Heart left ventricle (tissue), 16 donors: ENCODE results near the gene LCP1. TPM values are rescaled to one million over a fixed set of nuclear protein-coding genes. Genes with fewer than 3 reads are reported as not detected.
"Not testable (repeated sequence)": the region's sequence is repeated elsewhere in the genome, so short reads cannot be mapped to it uniquely, and the experiment has no call there.

Source experiments
- ATAC-seq, 4 donors: fragments of 200-7000 bp; cut with Tn5 transposase; one replicate each; pipeline ENCODE4 v1.9.1; 2020 to 2022; ENCODE audit warnings: moderate library complexity in 4 of 4, mild to moderate bottlenecking in 3 of 4, moderate number of reproducible peaks in 1 of 4
- DNase-seq, 5 donors: peaks; one replicate each; pipeline ENCODE4 v3.0.0-alpha.2; 2020
- H3K27ac ChIP-seq, 12 donors: fragments of 200-600 bp; sonication (generic) in 4 of 12; one replicate each; pipeline versions ENCODE4 v1.5.0 to v1.8.0; 2016 to 2022; ENCODE audit warnings: mild to moderate bottlenecking in 2 of 12
- H3K27me3 ChIP-seq, 9 donors: fragments of 200-600 bp; sonication (generic) in 2 of 9; one replicate each; pipeline versions ENCODE4 v1.5.1 to v1.8.0; 2016 to 2022; ENCODE audit warnings: mild to moderate bottlenecking in 3 of 9
- H3K36me3 ChIP-seq, 9 donors: fragments of 200-600 bp; sonication (generic) in 2 of 9; one replicate each; pipeline versions ENCODE4 v1.5.0 to v1.8.0; 2018 to 2022; ENCODE audit warnings: mild to moderate bottlenecking in 2 of 9
- H3K4me1 ChIP-seq, 12 donors: fragments of 200-600 bp; sonication (generic) in 4 of 12; one replicate each; pipeline versions ENCODE4 v1.5.0 to v1.8.0; 2016 to 2022; ENCODE audit warnings: mild to moderate bottlenecking in 3 of 12
- H3K4me3 ChIP-seq, 12 donors: fragments of 200-600 bp; sonication (generic) in 4 of 12; one replicate each; pipeline versions ENCODE4 v1.5.0 to v1.8.0; 2017 to 2022; ENCODE audit warnings: mild to moderate bottlenecking in 9 of 12, moderate library complexity in 4 of 12
- H3K9me3 ChIP-seq, 12 donors: fragments of 200-600 bp; sonication (generic) in 4 of 12; one replicate each; pipeline versions ENCODE4 v1.5.0 to v1.8.0; 2016 to 2022; ENCODE audit warnings: mild to moderate bottlenecking in 1 of 12
- POLR2A ChIP-seq, 2 donors: fragments of 450-650 bp; IDR thresholded peaks; one replicate each; pipeline ENCODE4 v1.6.1; 2017; ENCODE audit warnings: antibody characterized with exemption in 2 of 2, mild to moderate bottlenecking in 2 of 2, moderate library complexity in 2 of 2
- WGBS, 4 donors: extraction: QIAGEN DNeasy Blood & Tissue Kit in 2 of 4; methylation state at CpG; one replicate each; pipeline versions ENCODE4 v1.1.5 to v1.1.7; 2013 to 2018; 5-methylcytosine and 5-hydroxymethylcytosine counted together
- intact Hi-C, 10 donors: fragments of 100-400 bp; cut with DNase I; formaldehyde crosslinking; loops; one replicate each; pipeline versions ENCODE4 v1.11.1 to v1.14.2; 2022
- long read RNA-seq, 3 donors: library from polyadenylated mRNA; unstranded; transcript quantifications; one replicate each; pipeline ENCODE4 v2.0.0, GENCODE V29; 2020 to 2021
- polyA plus RNA-seq, 2 donors: library from polyadenylated mRNA; stranded (reverse); fragments of 200-250 nt; gene quantifications; one replicate each; pipeline ENCODE4 v1.2.3, GENCODE V29; 2013
- total RNA-seq, 9 donors: library from RNA; depleted of rRNA in 2 of 9; stranded (reverse); fragments of >200 nt in 2 of 9; fragmentation: NEBNext Ultra II Directional in 3 of 9; extraction: Animal tissue kit (Norgen Biotek cat#: 25700) in 3 of 9; gene quantifications; one replicate each; pipeline versions ENCODE4 v1.1.0 to v1.2.4, GENCODE V29; 2016 to 2023
- TF ChIP-seq, protein P1 (sequence below), 12 donors: fragments of 200-600 bp; sonication (generic) in 4 of 12; IDR thresholded peaks; one replicate each; pipeline versions ENCODE4 v1.5.0 to v1.8.0; 2018 to 2022; ENCODE audit warnings: antibody characterized with exemption in 12 of 12, mild to moderate bottlenecking in 5 of 12
- donor health status: ischemic (EF 13 %, LVEDD 7.1; RV severe dilation, severe dysfunction).
- donor health status: healthy with polysubstance abuse.
- donor health status: DM: no; HTN: yes; CAD: no.
- donor health status: DM: no; HTN: no; CAD: no.
- donor health status: ischemic (EF 25% LVEDD 6.9; RV normal size, moderate dysfunction).
- donor health status: ischemic (EF 25% LVEDD 5.7; RV mildly dilated, moderate dysfunction).
- donor health status: healthy.
- donor health status: DM: yes; HTN: yes; CAD: no.
- donor health status: ischemic (EF 35%, LVEDD 5.7; RV mildly dilated, moderate dysfunction).
- donor health status: nonischemic (EF 11% LVEDD 7.7; RV severe dilation, severe dysfunction).
- donor health status: DM: yes; HTN: yes; CAD: no.
- donor health status: PGD.
- donor health status: ischemic (EF 29% LVEDD 5.4; RV normal size, mild dysfunction).
- donor health status: nonischemic (EF 23%, LVEDD 6.1; RV moderate dilation, normal function).

Gene LCP1, protein sequence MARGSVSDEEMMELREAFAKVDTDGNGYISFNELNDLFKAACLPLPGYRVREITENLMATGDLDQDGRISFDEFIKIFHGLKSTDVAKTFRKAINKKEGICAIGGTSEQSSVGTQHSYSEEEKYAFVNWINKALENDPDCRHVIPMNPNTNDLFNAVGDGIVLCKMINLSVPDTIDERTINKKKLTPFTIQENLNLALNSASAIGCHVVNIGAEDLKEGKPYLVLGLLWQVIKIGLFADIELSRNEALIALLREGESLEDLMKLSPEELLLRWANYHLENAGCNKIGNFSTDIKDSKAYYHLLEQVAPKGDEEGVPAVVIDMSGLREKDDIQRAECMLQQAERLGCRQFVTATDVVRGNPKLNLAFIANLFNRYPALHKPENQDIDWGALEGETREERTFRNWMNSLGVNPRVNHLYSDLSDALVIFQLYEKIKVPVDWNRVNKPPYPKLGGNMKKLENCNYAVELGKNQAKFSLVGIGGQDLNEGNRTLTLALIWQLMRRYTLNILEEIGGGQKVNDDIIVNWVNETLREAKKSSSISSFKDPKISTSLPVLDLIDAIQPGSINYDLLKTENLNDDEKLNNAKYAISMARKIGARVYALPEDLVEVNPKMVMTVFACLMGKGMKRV
- total RNA-seq (100 to 1,000 TPM in 1 of 9 donors, 10 to 100 TPM in 5, 1 to 10 TPM in 3; 5.6 to 230 (median 11.8) TPM), polyA plus RNA-seq (1 to 10 TPM; 1.9 to 8.7 TPM)
- long read RNA-seq, donor 1, partial matches to known transcripts = 0 of 4 reads
- long read RNA-seq, donor 1, other reads (novel, unspliced or antisense) = 3 of 4 reads
- long read RNA-seq, donor 2, transcript LCP1-201 (16 exons, 3,787 nt) = major isoform, 10 of 14 reads
- long read RNA-seq, donor 2, partial matches to known transcripts = 4 of 14 reads
- long read RNA-seq, donor 2, other reads (novel, unspliced or antisense) = 0 of 14 reads
- long read RNA-seq, donor 3, transcript LCP1-201 (16 exons, 3,787 nt) = major isoform, 11 of 14 reads
- long read RNA-seq, donor 3, partial matches to known transcripts = 1 of 14 reads
- long read RNA-seq, donor 3, other reads (novel, unspliced or antisense) = 2 of 14 reads

GRCh38 chr13:46181840-46182490, at the start of gene LCP1:
TSS of gene LCP1 (minus strand) at chr13:46182177. CDS start at chr13:46159662, 22,515 bp downstream.
- Histone ChIP-seq H3K9me3 (no peaks in the 10 kb centered on the region), H3K36me3 (no peaks in the 10 kb centered on the region), H3K27me3 (peaks cover 0 to 3% (median 0%) of the 10 kb centered on the region in 9 donors), H3K4me3 (peak within 1 kb of the TSS in 9 of 12 donors; percentile 2 to 60 (median 36)), H3K4me1 (peaks cover 0 to 46% (median 0%) of the 10 kb centered on the region in 12 donors), H3K27ac (peak within 1 kb of the TSS in 2 of 12 donors; percentile 9 to 91)
- peak in 3 of 4 donors; percentile 38 to 68 (median 51) for ATAC-seq
- no peak for DNase-seq
- no peak for TF ChIP-seq POLR2A (IDR thresholded peaks at IDR 0.05)
- TF ChIP-seq, protein P1, sequence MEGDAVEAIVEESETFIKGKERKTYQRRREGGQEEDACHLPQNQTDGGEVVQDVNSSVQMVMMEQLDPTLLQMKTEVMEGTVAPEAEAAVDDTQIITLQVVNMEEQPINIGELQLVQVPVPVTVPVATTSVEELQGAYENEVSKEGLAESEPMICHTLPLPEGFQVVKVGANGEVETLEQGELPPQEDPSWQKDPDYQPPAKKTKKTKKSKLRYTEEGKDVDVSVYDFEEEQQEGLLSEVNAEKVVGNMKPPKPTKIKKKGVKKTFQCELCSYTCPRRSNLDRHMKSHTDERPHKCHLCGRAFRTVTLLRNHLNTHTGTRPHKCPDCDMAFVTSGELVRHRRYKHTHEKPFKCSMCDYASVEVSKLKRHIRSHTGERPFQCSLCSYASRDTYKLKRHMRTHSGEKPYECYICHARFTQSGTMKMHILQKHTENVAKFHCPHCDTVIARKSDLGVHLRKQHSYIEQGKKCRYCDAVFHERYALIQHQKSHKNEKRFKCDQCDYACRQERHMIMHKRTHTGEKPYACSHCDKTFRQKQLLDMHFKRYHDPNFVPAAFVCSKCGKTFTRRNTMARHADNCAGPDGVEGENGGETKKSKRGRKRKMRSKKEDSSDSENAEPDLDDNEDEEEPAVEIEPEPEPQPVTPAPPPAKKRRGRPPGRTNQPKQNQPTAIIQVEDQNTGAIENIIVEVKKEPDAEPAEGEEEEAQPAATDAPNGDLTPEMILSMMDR (IDR thresholded peaks at IDR 0.05) = no peak
- WGBS, 4 donors = 78 to 88% (median 85%) methylated on average over 8 of the region's 8 CpGs
- intact Hi-C loops = no loop called here

- Histone ChIP-seq H3K36me3 (no peaks in the 10 kb centered on the region), H3K4me1 (no peaks in the 10 kb centered on the region), H3K27me3 (no peaks in the 10 kb centered on the region), H3K9me3 (peaks cover 0 to 37% (median 10%) of the 10 kb centered on the region in 12 donors), H3K4me3 (no peak overlapping the region), H3K27ac (no peak overlapping the region)
- DNase-seq (no peak), ATAC-seq (no peak)
- WGBS, 4 donors = 91 to 95% (median 91%) methylated on average over 2 of the region's 2 CpGs
- intact Hi-C loops = no loop called here
- no peak for TF ChIP-seq POLR2A (IDR thresholded peaks at IDR 0.05)
- TF ChIP-seq, protein P1 (IDR thresholded peaks at IDR 0.05) = no peak
Measured at GRCh38 chr13:46229251-46229650, 47.3 kb upstream of the LCP1 start.

- H3K4me3 ChIP-seq, H3K4me1 ChIP-seq, H3K36me3 ChIP-seq, H3K27ac ChIP-seq, ATAC-seq, intact Hi-C loops: not testable (repeated sequence)
- peaks cover 0 to 14% (median 0%) of the 10 kb centered on the region in 9 donors for H3K27me3 ChIP-seq
- peaks cover 0 to 24% (median 14%) of the 10 kb centered on the region in 12 donors for H3K9me3 ChIP-seq
- WGBS, 4 donors = 0 to 8% (median 6%) methylated on average over 2 of the region's 2 CpGs
- peak in 2 of 5 donors; percentile 61 to 63 for DNase-seq
Measured at GRCh38 chr13:46220234-46220633, 38.3 kb upstream of the LCP1 start.

GRCh38 chr13:46214741-46215140, 32.8 kb upstream of the LCP1 start:
- H3K36me3 ChIP-seq, H3K9me3 ChIP-seq, H3K4me3 ChIP-seq, DNase-seq, H3K27ac ChIP-seq, ATAC-seq, intact Hi-C loops: not testable (repeated sequence)
- WGBS, 4 donors = 80 to 91% (median 88%) methylated on average over 1 of the region's 1 CpG
- H3K27me3 ChIP-seq = peaks cover 0 to 20% (median 2%) of the 10 kb centered on the region in 9 donors
- peaks cover 0 to 15% (median 1%) of the 10 kb centered on the region in 12 donors for H3K4me1 ChIP-seq
